SKM-1 treated with dmso at 0.1 percent for 144 hours (cell line): Measurements from ENCODE around the gene FNDC8.
"Not testable (repeated sequence)": the region's sequence is repeated elsewhere in the genome, so short reads cannot be mapped to it uniquely, and the experiment has no call there.

Experiments used
- DNase-seq: peaks from one replicate; lab custom pipeline; 2025; ENCODE audit not compliant: unreplicated experiment; lab: John Stamatoyannopoulos, UW

The FNDC8 gene

GRCh38 chr17:35169835-35170363, 48.5 kb downstream of the FNDC8 start:
- no peak for DNase-seq

- no peak for DNase-seq
Observed at GRCh38 chr17:35170968-35171771, 49.8 kb downstream of the FNDC8 start.

GRCh38 chr17:35171834-35172233, 50.4 kb downstream of the FNDC8 start:
- DNase-seq = no peak

- DNase-seq = not testable (repeated sequence)
Observed at GRCh38 chr17:35172321-35172720, 50.9 kb downstream of the FNDC8 start.

- DNase-seq = no peak
Observed at GRCh38 chr17:35174835-35175334, 53.5 kb downstream of the FNDC8 start.

GRCh38 chr17:35175638-35176415, 54.4 kb downstream of the FNDC8 start:
- no peak for DNase-seq

- no peak for DNase-seq
Observed at GRCh38 chr17:35176897-35177296, 55.5 kb downstream of the FNDC8 start.

GRCh38 chr17:35179379-35179778, 58.0 kb downstream of the FNDC8 start:
- DNase-seq = not testable (repeated sequence)
